Body of pancreas (tissue), 4 donors: ENCODE data around the gene PHGDH. TPM values are rescaled to one million over a fixed set of nuclear protein-coding genes. Genes with fewer than 3 reads are reported as not detected.
A peak's percentile ranks its signal among the peaks of the same experiment; 100 is the strongest.

Source experiments
- ATAC-seq: fragments of 150-250 bp; one replicate; pipeline ENCODE4 v1.9.1; 2016
- DNase-seq, 4 donors: peaks; one replicate each; pipeline ENCODE4 v3.0.0-alpha.2; 2019
- H3K27ac ChIP-seq, 4 donors: fragments of 200-600 bp; sonication (generic); 1 replicate in 3 of 4; 2 replicates in 1 of 4; pipeline versions ENCODE4 v1.5.1 to v1.6.1; 2016 to 2019; ENCODE audit warnings: mild to moderate bottlenecking in 1 of 4, mixed read lengths in 1 of 4, moderate library complexity in 1 of 4
- H3K27me3 ChIP-seq, 2 donors: fragments of 200-600 bp; sonication (generic); one replicate each; pipeline ENCODE4 v1.6.0; 2016; ENCODE audit warnings: mild to moderate bottlenecking in 1 of 2
- H3K36me3 ChIP-seq, 2 donors: fragments of 200-600 bp; sonication (generic); replicated peaks in 1 of 2; 2 replicates each; pipeline ENCODE4 v1.5.1; 2016; ENCODE audit warnings: low read depth in 2 of 2; ENCODE audit not compliant: insufficient read depth in 1 of 2
- H3K4me1 ChIP-seq: fragments of 200-600 bp; sonication (generic); one replicate; pipeline ENCODE4 v1.6.0; 2016
- H3K4me3 ChIP-seq, 2 donors: fragments of 200-600 bp; sonication (generic); 1 replicate in 1 of 2; 2 replicates in 1 of 2; pipeline ENCODE4 v1.5.1; 2016 to 2019
- H3K9me3 ChIP-seq, 3 donors: fragments of 200-600 bp; sonication (generic); 1 replicate in 2 of 3; 2 replicates in 1 of 3; pipeline ENCODE4 v1.5.1; 2016
- POLR2A ChIP-seq, 3 donors: fragments of 450-650 bp; IDR thresholded peaks; one replicate each; pipeline ENCODE4 v1.6.1; 2016; ENCODE audit warnings: antibody characterized with exemption in 3 of 3, mild to moderate bottlenecking in 2 of 3
- WGBS, 2 donors: methylation state at CpG; one replicate each; pipeline ENCODE4 v1.1.5; 2017; 5-methylcytosine and 5-hydroxymethylcytosine counted together
- intact Hi-C: fragments of 100-400 bp; cut with DNase I; formaldehyde crosslinking; loops from one replicate; pipeline ENCODE4 v1.15.1; 2023
- total RNA-seq, 2 donors: library from RNA; depleted of rRNA; stranded (reverse); fragments of >200 nt; gene quantifications; one replicate each; pipeline ENCODE4 v1.1.0, GENCODE V29; 2016
- TF ChIP-seq, protein P1 (sequence below), 7 experiments: fragments of 450-650 bp in 4 of 7; fragments of 200-600 bp in 3 of 7; sonication (generic) in 3 of 7; IDR thresholded peaks; one replicate each; pipeline ENCODE4 v1.5.1; 2016 to 2019; ENCODE audit warnings: antibody characterized with exemption in 7 of 7

The PHGDH gene
- total RNA-seq, 2 donors from 2014 or later = 75.5 to 101 TPM

DNA sequence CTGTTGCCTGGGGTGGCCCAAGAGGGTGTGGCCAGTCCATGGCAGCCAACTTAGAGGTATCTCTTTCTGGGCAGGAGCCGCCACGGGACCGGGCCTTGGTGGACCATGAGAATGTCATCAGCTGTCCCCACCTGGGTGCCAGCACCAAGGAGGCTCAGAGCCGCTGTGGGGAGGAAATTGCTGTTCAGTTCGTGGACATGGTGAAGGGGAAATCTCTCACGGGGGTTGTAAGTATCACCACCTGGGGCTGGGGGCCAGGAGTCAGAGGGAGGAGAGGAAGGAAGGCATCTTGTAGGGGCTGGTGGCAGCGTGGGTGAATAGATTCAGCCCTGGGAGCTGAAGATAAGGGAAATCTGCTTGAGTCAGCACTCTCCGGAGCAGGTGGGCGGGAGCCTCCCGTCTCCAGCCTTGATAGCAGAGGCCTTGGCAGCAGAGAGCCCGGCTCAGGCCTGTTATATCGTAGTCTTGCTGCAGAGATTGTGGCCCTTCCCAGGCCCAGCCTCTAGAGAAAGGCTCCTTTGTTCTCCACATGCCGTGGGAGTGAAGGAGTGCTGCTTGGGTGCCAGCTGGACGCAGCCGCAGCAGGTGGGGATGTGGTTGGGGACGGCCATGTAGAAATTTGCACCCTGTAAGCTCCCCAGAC is 25.4 kb downstream of the PHGDH start:
- Histone ChIP-seq H3K4me3 (no peak overlapping the region), H3K27ac (peak overlapping the region; percentile 62 to 80 (median 80)), H3K9me3 (no peaks in the 10 kb centered on the region), H3K36me3 (no peaks in the 10 kb centered on the region), H3K4me1 (peaks cover 38% of the 10 kb centered on the region), H3K27me3 (no peaks in the 10 kb centered on the region)
- intact Hi-C loops = no loop called here
- WGBS, 2 donors = 7 to 24% methylated on average over 11 to 16 of the region's 16 CpGs
- DNase-seq (peak; percentile 79 to 93 (median 86)), ATAC-seq (peak; percentile 96)
- peak in 1 of 3 donors; percentile 18 for TF ChIP-seq POLR2A (IDR thresholded peaks at IDR 0.05)
- TF ChIP-seq, protein P1, sequence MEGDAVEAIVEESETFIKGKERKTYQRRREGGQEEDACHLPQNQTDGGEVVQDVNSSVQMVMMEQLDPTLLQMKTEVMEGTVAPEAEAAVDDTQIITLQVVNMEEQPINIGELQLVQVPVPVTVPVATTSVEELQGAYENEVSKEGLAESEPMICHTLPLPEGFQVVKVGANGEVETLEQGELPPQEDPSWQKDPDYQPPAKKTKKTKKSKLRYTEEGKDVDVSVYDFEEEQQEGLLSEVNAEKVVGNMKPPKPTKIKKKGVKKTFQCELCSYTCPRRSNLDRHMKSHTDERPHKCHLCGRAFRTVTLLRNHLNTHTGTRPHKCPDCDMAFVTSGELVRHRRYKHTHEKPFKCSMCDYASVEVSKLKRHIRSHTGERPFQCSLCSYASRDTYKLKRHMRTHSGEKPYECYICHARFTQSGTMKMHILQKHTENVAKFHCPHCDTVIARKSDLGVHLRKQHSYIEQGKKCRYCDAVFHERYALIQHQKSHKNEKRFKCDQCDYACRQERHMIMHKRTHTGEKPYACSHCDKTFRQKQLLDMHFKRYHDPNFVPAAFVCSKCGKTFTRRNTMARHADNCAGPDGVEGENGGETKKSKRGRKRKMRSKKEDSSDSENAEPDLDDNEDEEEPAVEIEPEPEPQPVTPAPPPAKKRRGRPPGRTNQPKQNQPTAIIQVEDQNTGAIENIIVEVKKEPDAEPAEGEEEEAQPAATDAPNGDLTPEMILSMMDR (IDR thresholded peaks at IDR 0.05) = no peak

DNA sequence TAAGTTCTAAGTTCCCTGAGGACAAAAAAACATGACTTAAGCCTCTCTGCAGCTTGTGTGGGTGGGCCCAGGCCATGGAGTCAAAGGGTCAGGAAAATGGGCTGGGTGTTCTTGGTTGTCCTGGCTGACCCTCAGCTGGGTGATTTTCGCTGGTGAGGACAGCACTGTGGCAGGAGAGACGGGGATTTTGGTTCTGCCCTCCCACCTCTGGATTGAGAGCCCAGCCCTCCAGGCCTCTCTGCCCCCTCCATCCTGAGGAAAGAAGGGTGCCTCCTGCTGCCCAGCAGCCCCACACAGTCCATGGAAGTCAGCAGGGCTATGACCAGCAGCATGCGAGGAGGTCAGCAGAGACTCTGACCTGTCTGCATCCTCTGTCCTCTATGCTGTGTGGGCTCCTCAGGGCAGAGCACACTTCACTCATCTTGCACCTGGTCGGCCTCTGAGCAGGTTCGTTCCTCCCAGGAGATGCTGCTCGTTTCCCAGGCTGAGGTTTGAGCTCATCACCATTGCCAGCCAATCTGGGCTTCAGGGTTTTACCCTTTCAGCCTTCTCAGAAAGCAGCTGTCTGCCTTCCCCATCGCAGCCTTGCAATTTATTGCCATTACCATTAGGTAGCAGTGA is 26.5 kb downstream of the PHGDH start:
- TF ChIP-seq, protein P1 (IDR thresholded peaks at IDR 0.05) = no peak
- TF ChIP-seq POLR2A (IDR thresholded peaks at IDR 0.05) = no peak
- WGBS, 2 donors = 69 to 74% methylated on average over 6 to 7 of the region's 7 CpGs
- H3K9me3 ChIP-seq = no peaks in the 10 kb centered on the region
- DNase-seq = no peak
- peak overlapping the region in 3 of 4 donors; percentile 80 for H3K27ac ChIP-seq
- no peak for ATAC-seq
- H3K36me3 ChIP-seq = peaks cover 0 to 1% of the 10 kb centered on the region in 2 donors
- no peaks in the 10 kb centered on the region for H3K27me3 ChIP-seq
- no peak overlapping the region for H3K4me3 ChIP-seq
- H3K4me1 ChIP-seq = peaks cover 37% of the 10 kb centered on the region
- intact Hi-C loops = no loop called here

DNA sequence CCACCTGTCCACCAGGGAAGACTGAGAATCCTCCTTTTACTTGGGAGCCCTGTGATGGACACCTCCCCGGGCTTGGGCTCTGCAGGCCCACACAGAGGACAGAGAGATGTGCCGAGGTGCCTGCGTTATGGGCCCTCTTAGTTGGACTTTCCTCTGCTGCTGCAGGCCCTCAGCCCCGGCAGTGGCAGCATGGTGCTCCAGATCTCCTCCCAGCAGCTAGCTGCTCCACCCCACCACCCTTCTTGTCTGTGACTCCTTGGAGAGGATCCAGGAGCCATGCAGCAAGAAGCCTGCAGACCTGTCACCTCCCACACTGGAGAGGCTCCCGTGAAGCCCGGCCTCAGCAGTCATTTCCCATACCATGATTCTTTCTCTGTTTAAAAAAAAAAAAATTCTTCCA is 27.4 kb downstream of the PHGDH start:
- TF ChIP-seq, protein P1 (IDR thresholded peaks at IDR 0.05) = no peak
- no peak for TF ChIP-seq POLR2A (IDR thresholded peaks at IDR 0.05)
- Histone ChIP-seq H3K36me3 (peaks cover 0 to 1% of the 10 kb centered on the region in 2 donors), H3K27ac (no peak overlapping the region), H3K9me3 (no peaks in the 10 kb centered on the region), H3K27me3 (no peaks in the 10 kb centered on the region), H3K4me1 (peaks cover 44% of the 10 kb centered on the region), H3K4me3 (no peak overlapping the region)
- intact Hi-C loops = no loop called here
- WGBS, 2 donors = 64 to 65% methylated on average over 6 of the region's 6 CpGs
- DNase-seq (no peak), ATAC-seq (no peak)

DNA sequence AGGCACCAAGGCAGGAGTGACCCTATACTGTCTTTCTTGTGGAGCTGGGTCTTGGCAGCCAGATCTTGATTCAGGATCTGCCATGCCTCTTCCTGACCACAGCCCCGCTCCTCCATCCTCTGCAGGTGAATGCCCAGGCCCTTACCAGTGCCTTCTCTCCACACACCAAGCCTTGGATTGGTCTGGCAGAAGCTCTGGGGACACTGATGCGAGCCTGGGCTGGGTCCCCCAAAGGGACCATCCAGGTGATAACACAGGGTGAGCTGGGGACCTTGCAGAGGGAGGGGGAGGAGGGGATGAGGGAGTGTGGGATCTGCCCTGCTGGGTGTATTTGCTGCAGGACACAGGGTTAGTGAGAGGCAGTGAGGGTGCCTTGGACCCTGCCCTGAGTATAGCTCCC is 28.5 kb downstream of the PHGDH start:
- Histone ChIP-seq H3K27me3 (no peaks in the 10 kb centered on the region), H3K27ac (no peak overlapping the region), H3K36me3 (peaks cover 0 to 1% of the 10 kb centered on the region in 2 donors), H3K4me1 (peaks cover 44% of the 10 kb centered on the region), H3K4me3 (no peak overlapping the region), H3K9me3 (no peaks in the 10 kb centered on the region)
- DNase-seq = no peak
- WGBS, 2 donors = 100% methylated on average over 1 to 2 of the region's 2 CpGs
- intact Hi-C loops = no loop called here
- no peak for ATAC-seq
- no peak for TF ChIP-seq POLR2A (IDR thresholded peaks at IDR 0.05)
- TF ChIP-seq, protein P1 (IDR thresholded peaks at IDR 0.05) = no peak
